Chondrocyte (in vitro differentiated cells): Measurements from ENCODE around the gene SORL1. TPM values are rescaled to one million over a fixed set of nuclear protein-coding genes. Genes with fewer than 3 reads are reported as not detected.
A peak's percentile ranks its signal among the peaks of the same experiment; 100 is the strongest.

ENCODE experiments used
- DNase-seq: peaks from one replicate; pipeline ENCODE4 v3.0.0; 2021; ENCODE audit warnings: mixed read lengths, low spot score
- H3K27ac Mint-ChIP-seq: one replicate; pipeline ENCODE4 v1.8.0; 2021; ENCODE audit warnings: mild to moderate bottlenecking, moderate library complexity, mixed read lengths; ENCODE audit not compliant: unreplicated experiment
- H3K27me3 Mint-ChIP-seq: 2 replicates; pipeline ENCODE4 v1.8.0; 2021; ENCODE audit warnings: low read depth, mixed read lengths
- H3K36me3 Mint-ChIP-seq: 2 replicates; pipeline ENCODE4 v1.8.0; 2021; ENCODE audit warnings: low read depth, mixed read lengths
- H3K4me1 Mint-ChIP-seq: 2 replicates; pipeline ENCODE4 v1.8.0; 2021; ENCODE audit warnings: low read depth, mild to moderate bottlenecking, mixed read lengths
- H3K4me3 Mint-ChIP-seq: one replicate; pipeline ENCODE4 v1.8.0; 2021; ENCODE audit warnings: mild to moderate bottlenecking, moderate library complexity, mixed read lengths; ENCODE audit not compliant: unreplicated experiment
- H3K9me3 Mint-ChIP-seq: 2 replicates; pipeline ENCODE4 v1.8.0; 2021; ENCODE audit warnings: low read depth, mixed read lengths
- CTCF ChIP-seq: fragments of 200-600 bp; sonication (generic); IDR thresholded peaks from 2 replicates; pipeline ENCODE4 v1.5.0; 2021; ENCODE audit warnings: antibody characterized with exemption, mild to moderate bottlenecking, moderate library complexity
- total RNA-seq: library from RNA; stranded (reverse); gene quantifications from 3 replicates; pipeline ENCODE4 v1.2.1, GENCODE V29; 2021

Gene SORL1
- total RNA-seq, 1 donor from 2014 or later, result 0.87 TPM

- no peak overlapping the region for H3K4me3 Mint-ChIP-seq
- no peak for DNase-seq
- peaks cover 11% of the 10 kb centered on the region for H3K27me3 Mint-ChIP-seq
- no peak for TF ChIP-seq CTCF
- H3K9me3 Mint-ChIP-seq, result no peaks in the 10 kb centered on the region
- no peak overlapping the region for H3K27ac Mint-ChIP-seq
- H3K36me3 Mint-ChIP-seq, result no peaks in the 10 kb centered on the region
- H3K4me1 Mint-ChIP-seq, result peaks cover 19% of the 10 kb centered on the region
Observed at GRCh38 chr11:121654259-121654842, 202.2 kb downstream of the SORL1 start.

GRCh38 chr11:121654843-121655536 lies 202.9 kb downstream of the SORL1 start:
- Mint-ChIP-seq H3K4me1 (peaks cover 19% of the 10 kb centered on the region), H3K27ac (peak overlapping the region; percentile 99), H3K36me3 (no peaks in the 10 kb centered on the region), H3K27me3 (peaks cover 9% of the 10 kb centered on the region), H3K9me3 (no peaks in the 10 kb centered on the region), H3K4me3 (peak overlapping the region; percentile 77)
- no peak for TF ChIP-seq CTCF
- no peak for DNase-seq

GRCh38 chr11:121655537-121656327 lies 203.6 kb downstream of the SORL1 start:
- Mint-ChIP-seq H3K4me1 (peaks cover 19% of the 10 kb centered on the region), H3K36me3 (no peaks in the 10 kb centered on the region), H3K9me3 (no peaks in the 10 kb centered on the region), H3K27ac (peak overlapping the region; percentile 99), H3K4me3 (peak overlapping the region; percentile 77), H3K27me3 (peaks cover 4% of the 10 kb centered on the region)
- peak; percentile 95 for DNase-seq
- TF ChIP-seq CTCF, result peak; percentile 84

GRCh38 chr11:121656328-121657090 lies 204.4 kb downstream of the SORL1 start:
- TF ChIP-seq CTCF, result no peak
- H3K27me3 Mint-ChIP-seq, result peaks cover 4% of the 10 kb centered on the region
- peaks cover 21% of the 10 kb centered on the region for H3K4me1 Mint-ChIP-seq
- peak overlapping the region; percentile 77 for H3K4me3 Mint-ChIP-seq
- H3K27ac Mint-ChIP-seq, result peak overlapping the region; percentile 99
- no peaks in the 10 kb centered on the region for H3K9me3 Mint-ChIP-seq
- H3K36me3 Mint-ChIP-seq, result no peaks in the 10 kb centered on the region
- DNase-seq, result no peak

GRCh38 chr11:121657146-121657545 lies 205.0 kb downstream of the SORL1 start:
- Mint-ChIP-seq H3K27me3 (peaks cover under 1% of the 10 kb centered on the region), H3K9me3 (no peaks in the 10 kb centered on the region), H3K4me1 (peaks cover 27% of the 10 kb centered on the region), H3K27ac (no peak overlapping the region), H3K4me3 (no peak overlapping the region), H3K36me3 (no peaks in the 10 kb centered on the region)
- TF ChIP-seq CTCF, result no peak
- DNase-seq, result no peak
